GM21390 (cell line): Measurements from ENCODE around the gene KLHL35.

Source experiments
- ATAC-seq: cut with Tn5 transposase; IDR thresholded peaks from one replicate; pipeline ENCODE4 v1.9.1; 2021; ENCODE audit not compliant: unreplicated experiment

Gene KLHL35

DNA sequence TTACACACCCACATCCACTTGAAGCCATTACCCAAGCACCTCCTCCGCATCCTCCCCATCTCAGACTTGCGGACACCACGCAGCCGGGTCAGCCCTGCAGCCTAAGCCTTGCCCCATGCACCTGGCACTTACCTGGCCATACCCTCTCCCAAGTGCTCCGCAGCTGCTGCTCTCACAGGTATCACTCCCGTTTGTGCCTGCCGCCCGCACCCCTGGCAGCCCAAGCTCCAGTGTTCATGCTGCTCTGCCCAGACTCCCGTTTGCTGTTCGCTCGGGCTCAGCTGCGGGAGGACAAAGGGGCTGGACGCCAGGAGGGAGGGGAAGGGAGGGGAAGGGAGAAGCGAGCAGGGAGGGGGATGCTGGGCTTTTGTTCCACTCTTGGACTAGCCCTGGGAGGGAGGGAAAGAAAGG lies at the start of gene KLHL35:
Gene KLHL35, minus strand, starts transcription at position 293 of the 411 bp plus-strand sequence. CDS start 2,574 bp downstream, outside the sequence.
- no peak for ATAC-seq

GRCh38 chr11:75481922-75482606 lies 49.1 kb upstream of the KLHL35 start:
- ATAC-seq: no peak

DNA sequence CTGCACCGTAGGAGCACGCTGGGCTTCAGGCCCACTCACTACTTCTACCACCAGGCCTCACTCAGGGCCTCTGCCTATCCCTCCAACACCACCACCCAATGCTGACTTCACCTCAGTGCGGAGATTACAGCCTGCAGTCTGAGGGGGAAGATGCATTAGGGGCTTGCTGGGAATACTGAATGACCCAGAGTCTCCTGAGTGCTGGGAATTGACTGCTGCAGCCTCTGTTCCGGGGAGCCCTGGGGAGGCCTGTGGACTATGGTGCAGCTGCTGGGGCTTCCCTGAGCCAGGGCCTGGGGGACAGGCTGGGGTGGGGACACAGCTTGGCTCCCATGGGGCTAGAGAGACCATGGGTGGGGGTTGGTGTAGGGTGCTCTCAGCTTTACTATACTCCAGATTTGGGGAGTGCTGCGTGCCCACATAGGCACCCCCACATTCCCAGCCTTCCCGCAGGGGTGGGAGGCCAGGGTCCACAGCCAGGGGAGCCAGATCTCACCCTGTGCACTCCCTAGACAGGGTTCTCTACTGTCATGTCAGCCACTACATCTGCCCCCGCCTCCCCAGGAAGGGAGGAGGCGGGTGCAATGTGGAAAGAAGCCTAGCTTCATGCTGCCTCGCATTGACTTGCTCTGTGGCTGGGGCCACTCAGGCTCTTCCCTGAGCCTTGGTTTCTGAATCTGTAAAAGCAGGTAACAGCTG lies 48.4 kb upstream of the KLHL35 start:
- no peak for ATAC-seq

DNA sequence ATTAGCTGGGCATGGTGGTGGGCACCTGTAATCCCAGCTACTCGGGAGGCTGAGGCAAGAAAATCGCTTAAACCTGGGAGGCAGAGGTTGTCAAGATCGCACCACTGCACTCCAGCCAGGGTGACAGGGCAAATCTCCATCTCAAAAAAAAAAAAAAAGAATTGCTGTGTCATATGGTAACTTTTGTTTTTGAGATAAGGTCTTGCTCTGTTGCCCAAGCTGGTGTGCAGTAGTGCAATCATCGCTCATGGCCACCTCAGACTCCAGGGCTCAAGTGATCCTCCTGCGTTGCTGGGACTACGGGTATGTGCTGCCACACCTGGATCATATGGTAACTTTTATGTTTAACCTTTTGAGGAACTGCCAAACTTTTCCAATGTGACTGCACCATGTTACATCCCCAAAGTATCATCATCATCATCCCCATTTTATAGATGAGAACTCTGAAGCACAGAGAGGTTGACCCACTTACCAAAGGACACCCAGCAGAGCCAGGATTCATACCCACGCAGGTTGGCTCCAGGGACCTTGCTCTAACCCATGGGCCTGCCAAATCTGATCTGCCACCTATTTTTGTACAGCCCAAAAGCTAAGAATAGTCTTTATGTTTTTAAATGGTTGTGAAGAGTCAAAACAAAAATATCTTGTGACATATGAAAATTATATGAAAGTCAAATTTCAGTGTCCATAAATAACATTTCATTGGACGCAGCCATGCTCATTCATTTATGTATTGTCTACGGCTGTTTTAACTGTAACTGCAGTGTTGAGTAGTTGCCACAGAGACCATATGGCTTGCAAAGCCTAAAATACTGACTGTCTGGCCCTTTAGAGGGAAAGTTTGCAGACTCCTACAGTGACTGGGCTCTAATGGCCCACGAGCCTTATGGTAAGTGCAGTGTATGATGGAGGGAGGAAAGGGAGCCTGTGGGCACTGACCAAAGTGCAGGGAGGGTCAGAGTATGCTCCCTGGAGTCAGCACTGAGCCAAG lies 47.5 kb upstream of the KLHL35 start:
- ATAC-seq: no peak

GRCh38 chr11:75479597-75480145 lies 46.7 kb upstream of the KLHL35 start:
- no peak for ATAC-seq

DNA sequence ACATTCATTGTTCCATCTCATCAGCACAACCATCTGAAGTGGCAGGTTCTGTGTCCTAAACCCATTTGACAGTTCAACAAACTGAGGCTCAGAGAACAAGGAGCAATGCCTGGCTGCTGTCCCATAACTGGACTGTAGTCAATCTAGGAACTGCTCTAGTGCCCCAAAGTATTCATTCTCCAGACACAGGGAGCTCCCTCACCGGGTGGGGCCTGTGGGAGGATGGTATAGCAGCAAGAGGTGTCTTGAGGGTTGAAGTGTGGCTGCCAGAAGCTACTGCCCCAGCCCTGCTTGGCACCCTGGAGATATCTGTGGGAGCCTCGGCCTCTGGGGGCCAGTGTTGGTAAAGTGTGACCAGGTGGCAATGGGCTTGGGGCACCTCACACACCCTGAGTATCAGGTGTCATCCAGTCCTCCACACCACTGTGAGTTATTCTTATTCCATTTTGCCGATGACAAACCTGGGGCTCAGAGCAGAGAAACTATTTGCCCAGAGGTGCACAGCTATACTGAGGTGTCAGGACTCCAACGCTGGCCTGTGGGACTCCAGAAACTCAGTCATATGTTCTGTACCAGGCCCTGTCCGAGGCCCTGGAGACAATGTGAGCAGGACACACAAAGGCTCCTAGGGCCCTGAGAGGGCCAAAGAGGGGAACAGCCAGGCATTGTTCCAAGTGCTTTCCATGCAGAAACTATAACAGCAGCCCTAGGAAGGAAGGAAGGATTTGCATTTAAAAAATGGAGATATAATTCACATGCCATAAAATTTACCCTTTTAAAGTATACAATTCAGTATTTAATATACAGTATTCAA lies 46.0 kb upstream of the KLHL35 start:
- no peak for ATAC-seq

DNA sequence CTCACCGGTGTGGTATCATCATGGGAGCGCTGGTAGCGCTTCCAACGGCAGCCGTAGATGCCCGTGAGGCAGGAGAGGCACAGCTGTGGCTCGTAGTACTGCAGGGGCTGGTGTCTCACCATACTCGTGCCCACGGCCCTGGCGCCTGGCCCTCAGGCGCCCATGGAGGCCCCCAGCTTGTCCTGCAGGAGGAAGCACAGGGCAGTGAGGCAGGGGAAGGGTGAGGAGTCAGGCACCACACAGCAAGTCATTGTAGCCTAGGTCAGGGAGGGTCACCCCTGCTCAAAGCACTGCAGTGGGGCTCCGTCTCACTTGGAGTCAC lies 44.6 kb upstream of the KLHL35 start:
- ATAC-seq: no peak

DNA sequence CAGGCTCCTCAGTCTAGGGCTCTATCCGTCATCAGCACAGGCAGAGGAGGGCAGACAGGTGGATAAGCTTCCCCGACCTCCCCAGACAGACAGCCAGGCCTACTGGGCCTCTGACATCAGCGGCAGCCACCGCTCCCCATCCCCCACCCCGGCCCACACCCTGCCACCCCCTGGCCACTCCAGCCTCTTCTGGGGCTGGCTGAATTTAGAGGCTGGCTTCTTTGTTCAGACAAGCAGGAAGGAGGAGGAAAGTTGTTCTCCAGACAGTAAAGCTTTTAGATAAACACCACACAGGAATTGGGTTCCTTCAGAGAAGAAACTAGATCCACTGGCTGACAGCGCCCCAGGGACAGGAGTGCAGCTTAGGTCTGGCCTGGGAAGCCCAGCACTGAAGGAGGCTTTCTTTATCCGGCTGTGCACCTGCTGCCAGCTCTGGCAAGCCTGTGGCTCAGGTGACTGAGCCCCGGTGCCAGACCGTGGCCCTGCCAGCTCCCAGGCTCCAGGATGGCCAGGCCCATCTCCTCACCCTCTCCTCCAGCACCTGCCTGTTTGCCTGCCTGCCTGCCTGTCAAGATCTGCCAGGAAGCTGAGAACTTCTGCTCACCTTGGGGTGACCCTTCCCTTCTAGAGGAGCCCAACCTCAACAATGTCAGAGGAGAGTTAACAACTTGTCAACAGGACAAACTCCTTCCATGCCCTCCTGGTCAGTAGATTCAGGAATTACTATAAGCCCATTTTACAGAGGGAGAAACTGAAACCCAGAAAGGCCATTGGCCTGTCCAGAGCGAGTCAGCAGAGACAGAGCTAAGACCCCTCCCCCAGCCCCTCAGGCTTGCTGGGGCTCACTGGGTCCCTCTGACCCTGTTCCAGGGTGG lies 44.0 kb upstream of the KLHL35 start:
- ATAC-seq: no peak

DNA sequence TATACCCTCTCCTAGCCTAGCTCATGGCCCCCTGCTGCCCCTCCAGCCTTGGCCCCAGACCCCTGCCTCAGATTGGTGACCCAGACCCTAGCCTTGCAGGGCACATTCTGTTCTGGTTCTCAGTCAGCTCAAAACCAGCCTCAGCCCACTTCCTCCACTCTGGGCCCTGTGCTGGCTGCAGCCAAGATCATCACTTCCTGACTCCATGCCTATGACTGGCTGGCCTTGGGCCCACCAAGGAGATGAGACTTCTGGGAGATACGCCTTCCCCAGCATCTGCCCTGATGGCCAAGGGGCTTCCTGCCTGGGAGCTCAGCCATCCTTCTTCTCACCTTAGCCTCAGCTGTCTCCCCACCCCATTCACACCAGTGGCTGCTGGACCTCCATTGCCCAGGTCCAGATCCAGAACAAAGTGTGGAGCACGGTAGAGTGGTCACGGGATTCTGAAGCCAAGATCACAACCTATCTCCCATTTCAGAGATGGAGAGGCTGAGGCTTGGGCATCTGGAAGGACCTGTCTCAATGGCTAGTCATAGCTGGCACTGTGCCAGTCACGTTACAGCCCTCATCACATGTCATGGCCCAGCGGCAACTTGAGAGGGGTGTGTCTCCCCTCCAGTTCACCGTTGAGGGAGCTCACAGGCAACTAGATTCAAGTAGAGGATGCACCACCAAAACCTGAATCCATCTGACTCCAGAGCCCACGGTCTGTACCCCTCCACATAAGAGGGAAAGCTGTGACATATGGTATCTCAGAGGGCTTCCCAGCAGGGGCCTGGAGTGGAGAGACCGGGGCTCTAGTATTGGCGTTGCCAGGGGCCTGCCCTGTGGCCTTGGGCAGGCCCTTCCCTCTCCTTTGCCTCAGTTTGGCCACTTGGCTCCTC lies 43.0 kb upstream of the KLHL35 start:
- no peak for ATAC-seq

DNA sequence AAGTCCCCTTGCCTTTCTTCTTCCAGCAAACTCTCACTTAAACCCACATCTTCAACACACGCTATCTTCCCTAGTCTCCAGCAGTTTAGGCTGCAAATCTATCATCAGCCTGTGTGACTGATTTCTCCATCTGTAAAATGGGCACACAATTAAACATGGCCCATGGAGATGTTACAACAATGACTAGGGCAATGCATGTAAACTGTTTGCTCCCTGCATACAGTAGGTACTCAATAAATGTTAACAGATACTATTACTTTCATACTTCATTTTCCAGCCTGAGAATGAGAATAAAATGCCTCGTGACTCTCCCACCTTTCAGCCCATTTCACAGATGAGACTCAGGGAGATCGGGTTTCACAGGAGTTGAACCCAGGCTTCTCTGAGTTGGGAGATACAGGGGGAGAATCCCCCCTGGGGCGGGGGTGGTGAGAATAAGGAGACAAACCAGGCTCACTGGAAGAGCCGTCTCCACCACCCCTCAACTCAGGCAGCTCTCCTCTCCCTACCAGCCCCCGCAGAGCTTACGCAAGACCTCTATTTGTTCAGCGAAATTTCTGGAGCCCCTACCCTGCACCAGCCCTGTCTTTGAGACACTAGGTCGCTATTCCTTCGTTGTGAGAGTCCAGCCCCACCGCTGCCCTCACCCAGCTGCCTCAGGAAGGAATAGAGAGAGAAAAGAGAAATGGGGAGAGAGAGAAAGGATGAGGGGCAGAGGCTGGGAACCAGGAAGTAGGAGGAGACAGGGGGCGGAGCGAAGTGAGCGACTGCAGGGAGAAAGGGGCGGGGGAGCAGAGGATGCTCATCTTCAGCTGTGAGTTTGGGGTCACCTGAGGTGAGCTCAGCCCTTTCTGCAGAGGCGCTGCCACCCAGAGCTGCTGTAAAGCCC lies 42.1 kb upstream of the KLHL35 start:
- no peak for ATAC-seq

GRCh38 chr11:75474240-75474639 lies 41.2 kb upstream of the KLHL35 start:
- ATAC-seq: no peak

- ATAC-seq: no peak
These were observed 40.7 kb upstream of the KLHL35 start for GRCh38 chr11:75473684-75474083.

DNA sequence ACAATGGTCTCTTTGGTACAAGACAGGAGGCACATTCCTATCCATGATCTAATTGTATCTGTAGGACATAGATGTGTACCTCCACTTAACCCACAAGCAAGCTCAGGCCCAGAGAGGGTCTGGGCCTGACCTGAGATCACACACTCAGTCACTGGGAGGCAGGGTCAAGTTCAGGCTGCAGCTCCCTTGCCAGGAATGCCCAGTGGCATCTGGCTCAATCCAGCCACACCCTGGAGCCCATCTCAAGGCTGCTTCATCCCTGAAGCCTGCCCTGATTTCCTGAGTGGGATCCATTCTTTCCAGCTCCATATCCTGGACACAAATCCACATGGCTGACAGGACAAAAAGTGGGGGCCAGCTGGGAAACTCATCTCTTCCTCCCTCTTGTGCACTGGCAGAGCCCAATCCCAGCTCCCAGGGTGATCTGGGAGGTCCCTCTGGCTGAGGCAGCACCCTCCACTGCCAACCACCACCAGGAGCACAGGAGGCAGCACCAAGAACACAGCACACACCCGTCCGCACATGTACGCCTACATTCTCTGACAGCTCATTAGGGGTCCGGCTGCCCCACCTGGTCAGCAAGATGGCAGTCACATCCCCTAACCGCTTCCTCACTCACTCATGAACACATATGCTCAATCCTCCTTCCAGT lies 39.2 kb upstream of the KLHL35 start:
- ATAC-seq: no peak

GRCh38 chr11:75471176-75471973 lies 38.4 kb upstream of the KLHL35 start:
- ATAC-seq: no peak

- ATAC-seq: no peak
These were observed 37.6 kb upstream of the KLHL35 start for GRCh38 chr11:75470476-75471080.
